Astrocyte of the spinal cord (primary cell): ENCODE measurements around the gene OR51B2.

Experiments
- DNase-seq: peaks from one replicate; pipeline ENCODE4 v3.0.0; 2011; ENCODE audit warnings: low read depth, low spot score
- H3K4me3 ChIP-seq: 2 replicates; pipeline ENCODE4 v1.5.1; 2011; ENCODE audit warnings: low read depth, mild to moderate bottlenecking, low read length, moderate library complexity
- CTCF ChIP-seq: IDR thresholded peaks from 2 replicates; pipeline ENCODE4 v1.5.1; 2012; ENCODE audit warnings: low read depth, mild to moderate bottlenecking, low read length, inconsistent platforms
- in situ Hi-C: cut with HindIII; loops from 2 replicates; pipeline ENCODE4 v1.10.0; 2017; ENCODE audit warnings: low sequenced_read_pairs

The OR51B2 gene

GRCh38 chr11:5277807-5278382, 46.2 kb downstream of the OR51B2 start:
- in situ Hi-C loops, result no loop called here
- no peak overlapping the region for H3K4me3 ChIP-seq
- no peak for DNase-seq
- TF ChIP-seq CTCF, result no peak

DNA sequence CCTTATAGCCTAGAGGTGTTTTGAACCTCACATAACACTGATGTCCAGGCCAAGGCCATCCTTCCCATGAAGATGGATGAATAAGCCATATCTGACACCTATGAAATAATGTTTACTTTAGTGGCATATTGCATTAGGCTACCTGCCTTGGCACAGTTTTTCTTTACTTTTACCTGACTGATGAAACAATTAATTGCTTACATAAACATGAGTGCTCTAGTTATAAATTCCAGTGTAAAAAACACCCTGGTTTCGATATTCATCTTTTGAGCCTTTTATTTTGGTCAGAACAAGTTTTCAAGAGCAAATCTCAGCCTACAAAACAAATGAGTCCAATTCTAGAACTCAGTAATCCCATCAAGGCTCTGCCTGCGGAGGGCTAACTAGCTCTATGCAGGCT, 47.4 kb downstream of the OR51B2 start:
- no peak for DNase-seq
- no peak for TF ChIP-seq CTCF
- in situ Hi-C loops, result no loop called here
- H3K4me3 ChIP-seq, result no peak overlapping the region

GRCh38 chr11:5275369-5276110, 48.6 kb downstream of the OR51B2 start:
- no peak for DNase-seq
- in situ Hi-C loops, result no loop called here

GRCh38 chr11:5274395-5274794, 49.7 kb downstream of the OR51B2 start:
- no peak for TF ChIP-seq CTCF
- no peak for DNase-seq
- no peak overlapping the region for H3K4me3 ChIP-seq
- in situ Hi-C loops, result no loop called here

More at GRCh38 chr11:5275369-5276110, 48.6 kb downstream of the OR51B2 start:
- no peak overlapping the region for H3K4me3 ChIP-seq
- no peak for TF ChIP-seq CTCF
